ENCODE results near the gene CPTP.

Gene CPTP

DNA sequence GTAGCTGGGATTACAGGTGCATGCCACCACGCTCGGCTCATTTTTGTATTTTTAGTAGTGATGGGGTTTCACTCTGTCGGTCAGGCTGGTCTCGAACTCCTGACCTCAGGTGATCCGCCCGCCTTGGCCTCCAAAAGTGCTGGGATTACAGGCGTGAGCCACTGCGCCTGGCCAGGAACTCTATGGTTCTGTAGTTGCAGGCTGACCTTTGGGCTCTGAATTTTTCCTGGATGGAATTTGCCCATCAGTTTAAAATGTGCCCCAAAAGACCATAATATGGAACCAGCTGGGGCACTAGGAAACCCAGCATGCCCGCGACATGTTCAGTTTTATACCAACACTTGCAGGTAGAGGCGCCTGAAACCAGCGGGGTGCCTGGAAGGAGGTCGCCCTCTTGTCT, 46.0 kb upstream of the CPTP start:
- Histone ChIP-seq H3K27ac (ENCODE audit: low read length) (no peak overlapping the region), H3K9me3 (ENCODE audit: insufficient read depth, low read length, severe bottlenecking) (no peaks in the 10 kb centered on the region), H3K79me2 (ENCODE audit: insufficient read depth, low read length) (peaks cover 8% of the 10 kb centered on the region), H3K27me3 (ENCODE audit: insufficient read depth, low read length, poor library complexity) (no peaks in the 10 kb centered on the region), H3K4me3 (ENCODE audit: low read depth in 1 of 2, low read length in 2 of 2) (no peak overlapping the region), H3K9ac (ENCODE audit: low read depth, low read length) (no peak overlapping the region), H3K4me1 (ENCODE audit: insufficient read depth, low read length) (peaks cover 14% of the 10 kb centered on the region), H4K20me1 (ENCODE audit: insufficient read depth, low read length) (no peaks in the 10 kb centered on the region), H2AFZ (ENCODE audit: low read depth, low read length) (no peak overlapping the region), H3K36me3 (ENCODE audit: insufficient read depth, low read length) (no peaks in the 10 kb centered on the region), H3K4me2 (ENCODE audit: insufficient read depth, low read length) (no peak overlapping the region)
- ATAC-seq (ENCODE audit: insufficient read depth, low read depth) (no peak), DNase-seq (no peak)
- TF ChIP-seq EZH2 (IDR thresholded peaks at IDR 0.05; ENCODE audit: borderline replicate concordance, low read depth, low read length, severe bottlenecking) (no peak), CTCF (IDR thresholded peaks at IDR 0.05; ENCODE audit: borderline replicate concordance, extremely low read depth, low read length, poor library complexity, severe bottlenecking) (no peak)

GRCh38 chr1:1279028-1279427, 45.6 kb upstream of the CPTP start:
- Histone ChIP-seq H3K27me3 (ENCODE audit: insufficient read depth, low read length, poor library complexity) (no peaks in the 10 kb centered on the region), H4K20me1 (ENCODE audit: insufficient read depth, low read length) (no peaks in the 10 kb centered on the region), H3K27ac (ENCODE audit: low read length) (no peak overlapping the region), H3K4me3 (ENCODE audit: low read depth in 1 of 2, low read length in 2 of 2) (no peak overlapping the region), H3K36me3 (ENCODE audit: insufficient read depth, low read length) (no peaks in the 10 kb centered on the region), H3K9ac (ENCODE audit: low read depth, low read length) (no peak overlapping the region), H2AFZ (ENCODE audit: low read depth, low read length) (no peak overlapping the region), H3K9me3 (ENCODE audit: insufficient read depth, low read length, severe bottlenecking) (no peaks in the 10 kb centered on the region), H3K4me1 (ENCODE audit: insufficient read depth, low read length) (peaks cover 14% of the 10 kb centered on the region), H3K4me2 (ENCODE audit: insufficient read depth, low read length) (no peak overlapping the region), H3K79me2 (ENCODE audit: insufficient read depth, low read length) (peaks cover 7% of the 10 kb centered on the region)
- ATAC-seq (ENCODE audit: insufficient read depth, low read depth) = no peak
- TF ChIP-seq EZH2 (IDR thresholded peaks at IDR 0.05; ENCODE audit: borderline replicate concordance, low read depth, low read length, severe bottlenecking) (no peak), CTCF (IDR thresholded peaks at IDR 0.05; ENCODE audit: borderline replicate concordance, extremely low read depth, low read length, poor library complexity, severe bottlenecking) (no peak)
- DNase-seq = no peak

- TF ChIP-seq CTCF (IDR thresholded peaks at IDR 0.05; ENCODE audit: borderline replicate concordance, extremely low read depth, low read length, poor library complexity, severe bottlenecking) (no peak), EZH2 (IDR thresholded peaks at IDR 0.05; ENCODE audit: borderline replicate concordance, low read depth, low read length, severe bottlenecking) (no peak)
- H3K79me2 ChIP-seq (ENCODE audit: insufficient read depth, low read length) = no peaks in the 10 kb centered on the region
- H3K4me1 ChIP-seq (ENCODE audit: insufficient read depth, low read length) = no peaks in the 10 kb centered on the region
- H3K9ac ChIP-seq (ENCODE audit: low read depth, low read length) = no peak overlapping the region
- no peak overlapping the region for H3K27ac ChIP-seq (ENCODE audit: low read length)
- ATAC-seq (ENCODE audit: insufficient read depth, low read depth) = no peak
- H3K4me3 ChIP-seq (ENCODE audit: low read depth in 1 of 2, low read length in 2 of 2) = no peak overlapping the region
- H4K20me1 ChIP-seq (ENCODE audit: insufficient read depth, low read length) = no peaks in the 10 kb centered on the region
- no peaks in the 10 kb centered on the region for H3K27me3 ChIP-seq (ENCODE audit: insufficient read depth, low read length, poor library complexity)
- H3K36me3 ChIP-seq (ENCODE audit: insufficient read depth, low read length) = no peaks in the 10 kb centered on the region
- no peak overlapping the region for H2AFZ ChIP-seq (ENCODE audit: low read depth, low read length)
- H3K4me2 ChIP-seq (ENCODE audit: insufficient read depth, low read length) = no peak overlapping the region
- DNase-seq = no peak
- no peaks in the 10 kb centered on the region for H3K9me3 ChIP-seq (ENCODE audit: insufficient read depth, low read length, severe bottlenecking)
These were observed 43.7 kb upstream of the CPTP start for GRCh38 chr1:1280782-1281481.

Measured in DND-41 (cell line).